Ecto neural progenitor cell (in vitro differentiated cells): Measurements from ENCODE around the gene CELF1.

Experiments used
- DNase-seq: peaks from one replicate; pipeline ENCODE4 v3.0.0-alpha.2; 2018; ENCODE audit warnings: low spot score

CELF1 gene

DNA sequence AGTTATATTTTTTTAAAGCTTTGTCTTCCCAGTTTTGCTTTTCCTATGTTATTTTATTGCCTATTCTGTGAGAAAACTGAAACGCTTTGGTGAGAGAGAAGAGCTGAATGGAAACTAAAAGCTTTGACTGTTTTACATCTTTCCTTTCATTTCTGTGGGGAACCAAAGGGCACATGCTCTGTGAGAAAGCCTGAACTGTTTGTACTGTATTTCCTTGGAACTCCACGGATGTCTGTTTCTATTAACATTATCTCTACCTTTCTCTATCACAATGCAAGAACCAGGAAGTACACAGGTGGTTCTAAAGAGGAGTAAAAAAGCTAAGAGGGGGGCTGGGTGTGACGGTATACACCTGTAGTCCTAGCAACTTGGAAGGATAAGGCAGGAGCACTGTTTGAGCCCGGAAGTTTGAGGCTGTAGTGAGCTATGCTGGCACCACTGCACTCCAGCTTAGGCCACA lies 43.8 kb downstream of the CELF1 start:
- DNase-seq, result no peak

DNA sequence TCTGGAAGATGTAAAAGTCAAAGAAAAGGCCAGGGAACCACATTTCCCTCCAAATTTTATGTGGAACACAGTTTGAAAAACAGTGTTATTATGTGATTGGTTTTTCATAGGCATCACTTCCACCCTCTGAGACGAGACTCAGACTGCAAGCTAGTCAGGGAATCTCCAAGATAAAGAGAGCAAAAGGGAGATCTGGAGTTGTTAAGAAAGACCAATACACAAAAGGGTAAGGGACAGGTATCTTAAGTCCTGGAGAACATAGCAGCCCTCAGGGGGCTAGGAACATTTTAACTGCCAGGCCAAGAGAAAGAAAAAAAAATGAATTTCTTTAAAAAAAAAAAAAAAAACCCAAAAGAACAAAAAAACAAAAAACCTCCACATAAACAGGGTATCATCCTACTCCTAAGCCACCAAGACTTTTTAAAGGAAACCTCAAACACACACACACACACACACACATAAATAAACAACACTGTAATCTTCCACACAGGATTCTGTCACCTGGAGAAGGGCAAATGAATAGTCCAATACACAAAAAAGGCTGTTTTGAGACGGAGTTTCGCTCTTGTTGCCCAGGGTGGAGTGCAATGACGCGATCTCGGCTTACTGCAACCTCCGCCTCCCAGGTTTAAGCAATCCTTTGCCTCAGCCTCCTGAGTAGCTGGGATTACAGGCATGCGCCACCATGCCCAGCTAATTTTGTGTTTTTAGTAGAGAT lies 44.5 kb downstream of the CELF1 start:
- DNase-seq, result no peak

DNA sequence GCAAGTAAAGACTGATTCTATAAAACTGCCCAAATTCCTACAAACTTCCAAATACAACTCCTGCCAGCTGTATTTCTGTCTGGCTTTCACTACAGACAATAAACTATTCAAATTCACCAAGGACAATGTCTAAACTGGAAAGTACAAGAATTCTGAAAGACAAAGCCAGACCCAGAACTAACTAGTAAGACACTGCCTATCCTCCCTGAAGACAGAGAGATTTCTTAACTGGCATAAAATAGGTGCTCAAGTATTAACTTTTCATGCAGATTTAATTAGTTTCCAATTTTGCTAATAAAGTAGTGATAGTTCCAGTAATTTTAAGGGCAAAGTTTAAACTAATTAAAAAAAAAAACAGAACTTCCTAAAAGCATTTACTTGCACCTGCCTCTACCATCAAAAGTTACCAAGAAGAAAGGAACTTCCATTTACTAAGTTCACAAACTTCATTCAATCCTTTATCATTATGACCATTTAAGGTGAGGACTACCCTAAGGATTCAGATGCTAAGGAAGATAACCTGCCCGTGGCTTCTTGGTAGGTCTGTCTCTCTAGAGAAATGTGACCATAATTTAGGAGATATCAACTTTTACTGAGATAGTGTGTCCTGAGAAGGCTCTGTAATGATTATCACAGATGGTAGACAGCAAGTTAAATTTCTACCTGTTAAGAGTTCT lies 45.2 kb downstream of the CELF1 start:
- DNase-seq, result no peak

DNA sequence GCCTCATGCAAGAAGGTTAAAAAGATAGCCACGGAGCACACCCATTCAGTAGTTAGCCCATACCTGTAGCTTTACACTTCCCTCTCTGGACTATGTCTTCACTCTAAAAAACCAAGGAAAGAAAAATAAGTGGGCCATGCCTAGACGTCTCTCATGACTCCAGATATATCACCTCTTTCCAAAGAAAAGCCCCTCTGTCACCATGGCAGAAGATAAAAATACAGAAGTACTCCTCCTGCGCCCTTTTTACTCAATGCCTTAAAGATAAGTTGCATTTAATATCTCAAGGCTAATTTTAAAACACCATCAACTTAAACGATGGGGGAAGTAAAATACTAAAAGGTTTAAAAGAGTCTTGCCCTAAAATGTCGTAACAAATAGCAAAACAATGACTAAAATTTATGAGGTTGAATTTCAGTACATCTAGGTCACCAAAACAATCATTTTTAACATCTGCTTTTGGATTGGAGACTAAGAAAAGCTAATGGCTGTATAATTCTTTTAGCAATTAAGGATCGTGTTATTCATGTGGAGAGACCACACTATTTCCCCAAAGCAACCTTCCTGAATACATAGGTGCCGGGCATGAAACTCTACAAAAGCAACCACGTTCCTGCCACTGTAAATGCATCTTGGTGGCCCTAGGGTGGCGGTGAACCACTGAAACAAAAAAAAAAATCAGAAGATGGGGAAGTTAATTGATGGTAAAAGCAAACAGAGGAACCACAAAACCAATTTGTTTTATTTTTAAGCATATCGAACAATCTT lies 46.0 kb downstream of the CELF1 start:
- no peak for DNase-seq

DNA sequence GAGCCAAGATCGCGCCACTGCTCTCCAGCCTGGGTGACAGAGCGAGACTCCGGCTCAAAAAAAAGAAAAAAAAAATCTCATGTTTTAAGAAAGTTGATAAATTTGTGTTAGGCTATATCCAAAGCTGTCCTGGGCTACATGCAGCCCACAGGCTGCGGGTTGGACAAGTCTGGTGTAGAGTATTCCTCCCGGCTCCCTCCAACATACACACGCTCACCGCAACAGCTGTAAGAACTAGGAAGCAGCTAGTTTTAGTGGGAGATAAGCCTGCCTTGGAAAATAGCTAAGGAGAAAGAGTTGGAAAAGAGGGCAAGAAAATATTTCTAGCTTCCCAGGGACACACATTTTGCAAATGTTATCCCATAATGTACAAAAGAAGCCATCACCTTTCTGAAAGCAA lies 46.6 kb downstream of the CELF1 start:
- no peak for DNase-seq

DNA sequence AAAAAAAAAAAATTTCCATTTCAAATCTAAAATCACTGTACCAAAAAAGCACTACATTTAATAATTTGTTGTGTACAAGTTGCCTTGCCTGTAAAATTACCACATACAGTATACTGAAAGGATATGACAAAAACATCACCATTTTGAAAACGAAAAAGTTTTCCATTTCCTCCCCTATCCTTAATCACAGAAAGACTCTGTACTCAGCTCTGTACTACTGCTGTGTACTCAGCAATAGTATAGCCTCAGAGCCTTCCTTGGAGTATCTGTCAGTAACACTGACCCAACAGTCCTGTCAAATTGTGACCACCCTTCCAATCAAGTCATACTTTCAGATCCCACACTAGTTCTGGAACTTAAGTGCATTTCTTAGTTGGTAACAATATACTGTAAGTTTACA lies 48.0 kb downstream of the CELF1 start:
- no peak for DNase-seq

DNA sequence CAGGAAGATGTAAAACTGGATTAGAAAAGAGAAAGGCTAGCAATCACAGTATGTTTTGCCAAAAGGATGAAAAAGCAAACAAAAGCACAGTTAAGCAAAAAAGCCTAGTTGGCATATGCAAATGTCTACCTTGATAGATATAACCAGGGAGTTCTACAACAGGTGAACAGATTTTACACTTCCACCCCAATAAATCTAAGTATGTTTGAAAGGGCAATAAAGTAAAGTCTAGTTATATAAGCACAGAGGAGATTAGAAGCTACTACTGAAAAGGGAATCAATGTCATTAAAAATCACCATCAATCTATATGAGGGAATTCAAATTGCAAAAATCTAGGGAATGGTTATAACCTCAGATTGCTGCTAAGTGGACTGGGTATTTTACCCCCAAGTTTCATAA lies 49.7 kb downstream of the CELF1 start:
- no peak for DNase-seq

DNA sequence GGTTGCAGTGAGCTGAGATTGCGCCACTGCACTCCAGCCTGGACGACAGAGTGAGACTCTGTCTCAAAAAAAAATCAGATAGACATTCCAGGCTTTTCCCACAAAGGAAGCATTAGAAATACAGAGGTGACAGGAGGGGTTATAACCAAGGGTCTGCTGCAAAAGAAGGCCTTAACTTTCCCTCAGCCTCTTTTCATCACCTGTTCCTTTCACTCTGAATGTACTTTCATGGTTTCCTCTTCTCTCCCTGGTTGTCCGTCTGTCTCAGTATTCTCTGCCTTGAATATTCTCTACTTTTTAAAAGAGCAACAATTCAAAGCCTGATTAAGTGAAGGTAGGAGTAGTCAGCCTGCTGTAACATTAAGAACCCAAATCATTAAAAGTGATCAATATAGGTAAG lies 50.2 kb downstream of the CELF1 start:
- no peak for DNase-seq

DNA sequence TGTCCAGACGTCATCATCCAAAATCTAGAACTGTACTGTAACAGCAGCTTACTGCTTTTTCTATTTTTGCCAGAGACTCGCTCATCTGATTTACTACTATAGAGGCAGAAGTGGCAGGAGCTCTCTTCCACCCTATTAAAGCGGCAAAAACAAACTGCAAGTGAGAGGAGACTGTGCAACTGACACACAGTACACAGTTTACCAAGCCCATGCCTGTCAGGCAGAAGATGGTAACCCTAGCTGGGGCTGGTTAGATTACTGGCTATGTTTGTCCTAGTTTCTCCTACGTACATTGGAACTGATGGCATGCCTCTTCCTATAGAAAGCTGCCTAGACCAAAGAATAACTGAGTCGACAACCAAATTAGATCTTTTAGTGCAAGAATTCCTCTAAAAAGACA lies 51.8 kb downstream of the CELF1 start:
- DNase-seq, result no peak

DNA sequence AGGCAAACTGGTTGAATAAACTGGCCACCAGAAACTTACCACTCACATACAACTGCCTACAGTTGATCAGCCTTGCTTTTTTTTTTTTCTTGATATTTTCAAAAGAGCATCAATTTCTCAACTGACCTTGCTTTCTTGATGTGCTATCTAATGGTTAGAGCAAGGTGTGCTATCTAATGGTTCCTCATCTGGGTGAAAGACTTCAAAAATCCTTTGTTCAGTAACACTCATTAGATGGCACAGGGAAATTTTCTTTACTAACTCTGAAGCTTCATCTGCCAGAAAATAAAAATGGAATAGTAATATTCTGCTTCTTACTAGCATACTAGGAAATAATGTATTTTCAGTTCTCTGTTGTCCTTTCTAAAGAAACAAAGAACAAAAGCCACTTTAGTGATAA lies 52.8 kb downstream of the CELF1 start:
- no peak for DNase-seq

DNA sequence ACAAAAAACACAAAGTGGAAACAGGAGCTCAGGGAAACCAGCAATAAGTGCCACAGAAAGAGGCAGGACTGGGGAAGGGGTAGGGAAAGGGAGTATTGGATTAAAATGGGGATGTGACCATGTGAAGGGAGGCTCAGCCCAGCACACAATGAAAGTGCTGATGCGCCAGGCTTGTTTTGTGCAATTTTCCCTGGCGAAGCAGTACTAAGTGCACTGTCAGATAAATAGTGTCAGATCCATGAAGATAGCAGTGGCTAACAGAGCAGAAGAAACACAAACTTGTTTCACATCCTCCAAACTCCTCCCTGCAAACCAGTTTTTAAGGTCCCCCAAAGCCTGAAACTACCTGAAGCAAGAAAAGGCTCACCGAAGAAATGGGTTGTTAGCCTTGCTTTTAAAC lies 53.3 kb downstream of the CELF1 start:
- no peak for DNase-seq

DNA sequence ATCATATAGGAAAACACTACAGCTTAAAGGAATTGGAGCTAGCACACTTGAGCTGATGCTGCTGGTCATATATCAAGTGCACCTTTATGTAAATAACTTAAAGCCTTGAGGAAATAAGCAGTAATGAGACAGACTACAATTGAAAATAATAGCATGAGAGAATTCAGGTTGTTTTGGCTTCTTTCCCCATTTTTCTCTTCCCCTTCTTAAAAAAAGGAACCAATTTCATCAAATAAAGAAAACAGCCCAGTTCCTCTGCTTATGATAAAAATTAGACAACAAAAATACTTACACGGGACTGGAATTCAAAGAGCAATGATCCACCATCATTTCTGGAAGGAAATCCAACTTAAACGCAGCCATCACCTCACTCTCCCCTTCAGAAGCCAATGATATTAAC lies 53.8 kb downstream of the CELF1 start:
- no peak for DNase-seq

DNA sequence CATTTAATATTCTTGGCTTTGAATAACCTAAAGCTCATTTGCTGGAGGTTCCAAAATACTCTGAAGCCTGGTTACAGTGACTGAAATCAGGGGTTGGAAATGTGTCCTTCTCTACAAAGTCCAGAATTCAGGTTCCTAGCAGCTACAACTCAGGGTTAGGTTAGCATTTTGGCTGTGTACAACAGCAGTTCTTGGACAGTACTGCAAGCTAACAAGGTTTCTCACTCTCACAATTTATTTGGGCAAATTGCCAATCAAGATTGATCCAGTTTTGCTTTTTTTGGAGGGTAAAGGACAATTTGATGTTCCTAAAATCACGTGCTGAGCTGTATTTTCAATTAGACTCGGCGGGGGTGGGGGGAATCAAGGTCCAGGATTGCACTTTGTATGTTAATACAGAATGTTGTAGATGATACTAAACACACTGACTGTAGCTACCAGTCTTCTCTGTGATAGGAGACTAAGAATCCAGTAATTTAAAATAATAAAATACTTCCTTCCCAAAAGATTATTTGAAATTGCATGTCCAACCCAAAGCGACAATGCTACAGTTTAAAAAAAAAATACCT lies 54.3 kb downstream of the CELF1 start:
- no peak for DNase-seq

DNA sequence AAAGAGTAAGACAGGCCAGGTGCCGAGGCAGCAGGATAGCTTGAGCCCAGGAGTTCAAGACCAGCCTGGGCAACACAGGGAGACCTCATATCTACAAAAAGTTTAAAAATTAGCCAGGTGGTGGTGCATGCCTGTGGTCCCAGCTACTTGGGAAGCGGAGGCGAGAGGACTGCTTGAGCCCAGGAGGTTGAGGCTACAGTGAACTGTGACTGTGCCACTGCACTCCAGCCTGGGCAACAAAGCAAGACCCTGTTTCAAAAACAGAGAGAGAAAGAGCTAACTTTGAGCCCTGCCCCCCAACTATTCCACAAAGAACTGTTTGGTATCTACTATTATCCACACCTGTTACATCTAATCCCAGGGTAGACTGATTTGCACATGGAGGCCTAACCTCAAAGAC lies 54.8 kb downstream of the CELF1 start:
- DNase-seq, result no peak

DNA sequence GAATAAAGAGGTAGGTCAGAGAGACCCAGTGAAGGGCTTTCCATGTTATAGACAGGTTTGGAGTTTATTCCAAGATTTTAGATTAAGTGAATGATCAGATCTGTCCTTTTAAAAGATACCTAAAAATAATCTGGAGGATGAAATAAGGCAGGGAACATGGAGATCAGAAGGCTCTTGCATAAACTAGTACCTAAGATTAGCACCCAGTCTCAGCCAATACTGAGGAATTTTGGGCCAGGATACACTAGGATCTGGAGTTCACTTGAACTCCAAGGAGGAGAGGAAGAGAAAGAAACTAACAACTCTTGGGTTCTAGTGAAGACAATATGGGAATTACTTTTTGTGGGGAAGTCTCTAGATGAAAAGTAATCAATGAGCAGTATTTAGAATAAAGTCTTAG lies 56.1 kb downstream of the CELF1 start:
- DNase-seq, result no peak

DNA sequence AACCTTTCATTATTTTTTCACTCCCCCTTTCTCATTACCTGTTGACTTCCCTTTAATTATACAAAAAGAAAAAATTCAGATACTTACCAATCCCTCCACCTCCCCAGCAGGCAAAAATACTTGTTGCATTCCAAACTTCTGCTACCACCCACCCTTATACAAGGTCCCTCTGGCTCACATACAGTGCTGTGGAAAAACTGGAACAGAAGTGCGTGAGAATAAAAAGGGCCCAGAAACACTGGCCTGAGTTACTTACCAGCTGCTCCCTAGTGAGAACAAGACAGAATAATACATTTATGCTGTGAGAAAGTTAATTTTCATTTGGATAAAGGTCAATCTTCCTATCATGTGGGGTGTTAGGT lies 57.1 kb downstream of the CELF1 start:
- no peak for DNase-seq

DNA sequence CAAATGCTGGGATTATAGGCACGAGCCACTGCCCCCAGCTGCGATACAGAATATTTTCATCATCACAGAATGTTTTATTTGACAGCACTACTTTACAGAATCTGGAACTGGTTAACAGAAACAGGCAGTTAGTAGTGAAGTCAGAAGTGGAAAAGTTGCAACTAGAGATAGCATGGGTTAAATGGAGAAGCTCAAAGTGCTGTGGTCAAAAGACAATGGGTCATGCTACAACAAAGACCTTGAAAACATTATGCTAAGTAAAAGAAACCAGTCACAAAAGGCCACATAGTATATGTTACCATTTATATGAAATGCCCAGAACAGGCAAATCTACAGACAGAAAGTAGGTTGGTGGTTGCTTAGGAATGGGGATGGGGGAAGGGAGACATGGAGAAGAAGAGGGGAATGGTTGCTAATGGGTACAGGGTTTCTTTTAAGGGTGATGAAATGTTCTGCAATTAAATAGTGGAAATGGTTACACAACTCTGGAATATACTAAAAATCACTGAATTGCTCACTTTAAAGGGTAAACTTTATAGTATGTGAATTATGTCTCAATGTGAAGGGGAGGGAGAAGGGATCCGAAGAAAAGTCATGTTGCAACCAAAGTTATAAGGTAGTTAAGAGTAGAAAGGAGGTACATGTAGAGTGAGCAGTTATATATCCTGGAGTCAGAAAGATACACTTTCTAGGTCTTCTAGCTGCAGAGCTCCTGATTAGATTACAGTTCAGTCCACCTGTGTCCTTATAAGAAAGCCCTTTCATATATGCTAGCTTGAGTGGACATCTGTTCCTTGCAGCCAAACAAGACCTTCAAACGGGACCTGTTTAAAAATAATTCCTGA lies 57.7 kb downstream of the CELF1 start:
- no peak for DNase-seq

DNA sequence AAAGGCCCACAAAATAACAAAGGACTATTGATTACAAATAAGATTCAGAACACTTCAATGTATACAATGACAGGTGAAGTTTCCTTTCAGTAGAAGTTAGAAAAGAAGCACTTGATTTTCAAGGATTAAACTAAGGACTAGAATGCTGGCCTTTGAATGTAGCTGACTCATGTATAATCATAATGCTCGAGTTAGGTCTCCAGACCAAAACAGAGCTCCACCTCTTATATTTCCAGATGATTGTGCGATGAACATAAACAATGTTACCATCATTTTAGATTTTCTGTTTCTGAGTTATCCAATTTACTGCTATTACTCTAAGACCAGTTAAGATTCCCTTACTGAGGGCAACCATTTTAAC lies 63.6 kb downstream of the CELF1 start:
- no peak for DNase-seq

DNA sequence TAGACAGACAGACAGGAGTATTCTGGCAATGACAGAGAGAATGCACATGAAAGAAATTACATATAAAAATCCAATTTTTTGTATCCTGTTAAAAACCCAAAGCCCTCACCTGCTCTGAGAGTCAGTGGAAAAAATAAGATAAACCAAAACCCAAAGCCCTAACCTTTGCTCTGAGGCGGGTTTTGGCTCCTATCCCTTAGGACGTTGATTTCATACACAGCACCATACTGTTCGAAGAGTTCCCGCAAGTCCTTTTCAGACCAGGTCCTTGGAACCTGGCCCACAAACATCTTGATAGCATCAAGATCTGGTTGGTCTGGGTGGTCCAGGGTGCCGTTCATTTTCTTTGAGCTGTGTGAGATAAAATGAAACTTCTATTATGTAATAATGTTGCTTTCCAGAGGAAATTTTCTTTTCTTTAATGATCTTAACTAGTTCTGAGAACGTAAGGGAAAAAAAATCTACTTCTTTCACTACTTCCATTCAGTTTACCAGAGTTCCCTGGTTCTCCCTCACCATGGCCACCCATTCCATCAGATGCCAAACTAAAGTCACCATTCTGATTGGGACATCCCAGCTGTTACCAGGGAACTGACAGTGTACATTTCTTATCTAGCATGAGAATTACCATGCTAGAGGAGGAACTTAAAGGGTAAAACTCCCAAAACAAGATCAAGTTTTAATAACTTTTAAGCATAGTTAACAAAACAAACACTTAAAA lies 64.1 kb downstream of the CELF1 start:
- no peak for DNase-seq

DNA sequence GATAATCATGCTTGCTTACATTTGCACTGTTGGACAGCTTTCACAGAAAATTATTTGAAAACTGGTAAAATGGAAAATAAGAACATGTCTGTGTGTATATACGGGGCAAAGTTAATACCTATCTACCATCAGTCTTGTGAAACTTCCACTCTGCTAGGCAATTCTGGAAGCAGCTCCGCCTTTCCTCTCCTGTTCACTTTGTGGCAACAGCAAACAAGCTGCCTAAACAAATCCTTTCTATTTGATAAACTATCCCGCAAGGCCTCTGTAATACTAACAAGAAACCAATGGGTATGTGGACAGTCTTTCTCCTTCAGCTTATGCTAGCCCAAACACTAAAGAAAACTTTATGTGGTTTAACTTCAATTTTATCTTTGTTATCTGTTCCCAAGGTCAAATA lies 64.8 kb downstream of the CELF1 start:
- no peak for DNase-seq

DNA sequence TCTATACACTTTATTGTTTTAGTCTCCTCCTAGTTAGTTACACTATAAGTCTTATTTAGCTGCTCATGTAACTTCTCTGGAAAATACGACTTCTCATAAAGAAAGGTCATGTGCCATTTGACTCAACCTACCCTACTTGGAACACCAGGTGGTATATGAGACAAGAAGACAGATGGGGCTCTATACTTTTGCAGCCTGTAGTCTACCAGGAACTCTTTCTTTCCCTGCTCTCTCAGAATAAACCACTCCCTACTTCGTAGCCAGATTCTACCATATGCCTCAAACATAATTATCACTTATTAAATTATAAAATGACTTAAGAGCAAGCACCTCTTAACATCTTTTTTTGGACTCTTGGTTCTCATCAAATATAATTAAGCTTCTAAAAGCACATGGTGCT lies 65.5 kb downstream of the CELF1 start:
- no peak for DNase-seq
